IPS-18c (cell line): ENCODE measurements around the gene TEX2.

Experiments
- H3K4me3 ChIP-seq: 2 replicates; pipeline ENCODE4 v1.7.0; 2013; ENCODE audit warnings: low read depth, mild to moderate bottlenecking, low read length, moderate library complexity; ENCODE audit not compliant: insufficient read depth
- H3K9me3 ChIP-seq: one replicate; pipeline ENCODE4 v1.6.1; 2013; ENCODE audit warnings: mild to moderate bottlenecking, low read length, moderate library complexity; ENCODE audit not compliant: control insufficient read depth, insufficient read depth

TEX2 gene

GRCh38 chr17:64263000-64263766, at the start of gene TEX2:
Gene TEX2 (minus strand): TSS chr17:64263260. CDS start chr17:64214217, 49,043 bp downstream.
- Histone ChIP-seq H3K4me3 (peak within 1 kb of the TSS; percentile 82), H3K9me3 (no peaks in the 10 kb centered on the region)

GRCh38 chr17:64309710-64310109, 46.6 kb upstream of the TEX2 start:
- no peak overlapping the region for H3K4me3 ChIP-seq

GRCh38 chr17:64309021-64309420, 46.0 kb upstream of the TEX2 start:
- Histone ChIP-seq H3K9me3 (no peaks in the 10 kb centered on the region), H3K4me3 (no peak overlapping the region)

More at GRCh38 chr17:64309710-64310109, 46.6 kb upstream of the TEX2 start:
- H3K9me3 ChIP-seq = no peaks in the 10 kb centered on the region

GRCh38 chr17:64306850-64307463, 43.9 kb upstream of the TEX2 start:
- H3K4me3 ChIP-seq = no peak overlapping the region
- no peaks in the 10 kb centered on the region for H3K9me3 ChIP-seq

- Histone ChIP-seq H3K9me3 (no peaks in the 10 kb centered on the region), H3K4me3 (no peak overlapping the region)
These were observed 41.5 kb upstream of the TEX2 start for GRCh38 chr17:64304551-64304950.

- H3K9me3 ChIP-seq = no peaks in the 10 kb centered on the region
- H3K4me3 ChIP-seq = no peak overlapping the region
These were observed 37.6 kb upstream of the TEX2 start for GRCh38 chr17:64300699-64300965.

GRCh38 chr17:64297467-64298088, 34.5 kb upstream of the TEX2 start:
- H3K4me3 ChIP-seq = no peak overlapping the region
- no peaks in the 10 kb centered on the region for H3K9me3 ChIP-seq

GRCh38 chr17:64296246-64296645, 33.2 kb upstream of the TEX2 start:
- Histone ChIP-seq H3K4me3 (no peak overlapping the region), H3K9me3 (no peaks in the 10 kb centered on the region)

GRCh38 chr17:64295146-64295545, 32.1 kb upstream of the TEX2 start:
- no peaks in the 10 kb centered on the region for H3K9me3 ChIP-seq
- no peak overlapping the region for H3K4me3 ChIP-seq

- Histone ChIP-seq H3K4me3 (no peak overlapping the region), H3K9me3 (no peaks in the 10 kb centered on the region)
These were observed 28.3 kb upstream of the TEX2 start for GRCh38 chr17:64291268-64291851.

GRCh38 chr17:64289741-64290141, 26.7 kb upstream of the TEX2 start:
- H3K4me3 ChIP-seq = no peak overlapping the region
- H3K9me3 ChIP-seq = no peaks in the 10 kb centered on the region

- Histone ChIP-seq H3K4me3 (no peak overlapping the region), H3K9me3 (no peaks in the 10 kb centered on the region)
These were observed 19.7 kb upstream of the TEX2 start for GRCh38 chr17:64282753-64283080.

GRCh38 chr17:64281962-64282752, 19.1 kb upstream of the TEX2 start:
- Histone ChIP-seq H3K4me3 (no peak overlapping the region), H3K9me3 (no peaks in the 10 kb centered on the region)

- H3K9me3 ChIP-seq = no peaks in the 10 kb centered on the region
- no peak overlapping the region for H3K4me3 ChIP-seq
These were observed 15.6 kb upstream of the TEX2 start for GRCh38 chr17:64278614-64279013.

GRCh38 chr17:64277831-64278562, 14.9 kb upstream of the TEX2 start:
- Histone ChIP-seq H3K9me3 (no peaks in the 10 kb centered on the region), H3K4me3 (no peak overlapping the region)

- H3K9me3 ChIP-seq = no peaks in the 10 kb centered on the region
These were observed 14.0 kb upstream of the TEX2 start for GRCh38 chr17:64276961-64277505.

GRCh38 chr17:64275016-64275415, 12.0 kb upstream of the TEX2 start:
- Histone ChIP-seq H3K9me3 (no peaks in the 10 kb centered on the region), H3K4me3 (no peak overlapping the region)

More at GRCh38 chr17:64276961-64277505, 14.0 kb upstream of the TEX2 start:
- no peak overlapping the region for H3K4me3 ChIP-seq
